ENCODE data around the gene PTS.

DNA sequence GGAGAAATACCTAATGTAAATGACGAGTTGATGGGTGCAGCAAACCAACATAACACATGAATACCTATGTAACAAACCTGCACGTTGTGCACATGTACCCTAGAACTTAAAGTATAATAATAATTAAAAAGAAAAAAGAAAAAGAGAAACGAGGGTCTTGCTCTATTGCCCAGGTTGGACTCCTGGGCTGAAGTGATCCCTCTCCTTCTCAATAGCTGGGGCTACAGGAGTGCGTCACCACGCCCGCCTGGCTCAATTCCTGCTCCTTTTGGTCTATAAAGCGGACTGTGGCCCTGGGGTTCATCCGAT lies 521 bp upstream of the PTS start:
- TF ChIP-seq, protein P1, sequence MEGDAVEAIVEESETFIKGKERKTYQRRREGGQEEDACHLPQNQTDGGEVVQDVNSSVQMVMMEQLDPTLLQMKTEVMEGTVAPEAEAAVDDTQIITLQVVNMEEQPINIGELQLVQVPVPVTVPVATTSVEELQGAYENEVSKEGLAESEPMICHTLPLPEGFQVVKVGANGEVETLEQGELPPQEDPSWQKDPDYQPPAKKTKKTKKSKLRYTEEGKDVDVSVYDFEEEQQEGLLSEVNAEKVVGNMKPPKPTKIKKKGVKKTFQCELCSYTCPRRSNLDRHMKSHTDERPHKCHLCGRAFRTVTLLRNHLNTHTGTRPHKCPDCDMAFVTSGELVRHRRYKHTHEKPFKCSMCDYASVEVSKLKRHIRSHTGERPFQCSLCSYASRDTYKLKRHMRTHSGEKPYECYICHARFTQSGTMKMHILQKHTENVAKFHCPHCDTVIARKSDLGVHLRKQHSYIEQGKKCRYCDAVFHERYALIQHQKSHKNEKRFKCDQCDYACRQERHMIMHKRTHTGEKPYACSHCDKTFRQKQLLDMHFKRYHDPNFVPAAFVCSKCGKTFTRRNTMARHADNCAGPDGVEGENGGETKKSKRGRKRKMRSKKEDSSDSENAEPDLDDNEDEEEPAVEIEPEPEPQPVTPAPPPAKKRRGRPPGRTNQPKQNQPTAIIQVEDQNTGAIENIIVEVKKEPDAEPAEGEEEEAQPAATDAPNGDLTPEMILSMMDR (IDR thresholded peaks at IDR 0.05; ENCODE audit: poor library complexity, severe bottlenecking): no peak
- TF ChIP-seq, protein P2, sequence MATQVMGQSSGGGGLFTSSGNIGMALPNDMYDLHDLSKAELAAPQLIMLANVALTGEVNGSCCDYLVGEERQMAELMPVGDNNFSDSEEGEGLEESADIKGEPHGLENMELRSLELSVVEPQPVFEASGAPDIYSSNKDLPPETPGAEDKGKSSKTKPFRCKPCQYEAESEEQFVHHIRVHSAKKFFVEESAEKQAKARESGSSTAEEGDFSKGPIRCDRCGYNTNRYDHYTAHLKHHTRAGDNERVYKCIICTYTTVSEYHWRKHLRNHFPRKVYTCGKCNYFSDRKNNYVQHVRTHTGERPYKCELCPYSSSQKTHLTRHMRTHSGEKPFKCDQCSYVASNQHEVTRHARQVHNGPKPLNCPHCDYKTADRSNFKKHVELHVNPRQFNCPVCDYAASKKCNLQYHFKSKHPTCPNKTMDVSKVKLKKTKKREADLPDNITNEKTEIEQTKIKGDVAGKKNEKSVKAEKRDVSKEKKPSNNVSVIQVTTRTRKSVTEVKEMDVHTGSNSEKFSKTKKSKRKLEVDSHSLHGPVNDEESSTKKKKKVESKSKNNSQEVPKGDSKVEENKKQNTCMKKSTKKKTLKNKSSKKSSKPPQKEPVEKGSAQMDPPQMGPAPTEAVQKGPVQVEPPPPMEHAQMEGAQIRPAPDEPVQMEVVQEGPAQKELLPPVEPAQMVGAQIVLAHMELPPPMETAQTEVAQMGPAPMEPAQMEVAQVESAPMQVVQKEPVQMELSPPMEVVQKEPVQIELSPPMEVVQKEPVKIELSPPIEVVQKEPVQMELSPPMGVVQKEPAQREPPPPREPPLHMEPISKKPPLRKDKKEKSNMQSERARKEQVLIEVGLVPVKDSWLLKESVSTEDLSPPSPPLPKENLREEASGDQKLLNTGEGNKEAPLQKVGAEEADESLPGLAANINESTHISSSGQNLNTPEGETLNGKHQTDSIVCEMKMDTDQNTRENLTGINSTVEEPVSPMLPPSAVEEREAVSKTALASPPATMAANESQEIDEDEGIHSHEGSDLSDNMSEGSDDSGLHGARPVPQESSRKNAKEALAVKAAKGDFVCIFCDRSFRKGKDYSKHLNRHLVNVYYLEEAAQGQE (IDR thresholded peaks at IDR 0.05; ENCODE audit: borderline replicate concordance): no peak
- TF ChIP-seq POLR2AphosphoS5 (IDR thresholded peaks at IDR 0.05) (no peak), RAD21 (conservative IDR thresholded peaks at IDR 0.05) (no peak), EP300 (conservative IDR thresholded peaks at IDR 0.05; ENCODE audit: poor library complexity, severe bottlenecking) (no peak), EZH2 (IDR thresholded peaks at IDR 0.05; ENCODE audit: borderline replicate concordance, insufficient read depth, low read length, poor library complexity, severe bottlenecking) (no peak), SMC3 (conservative IDR thresholded peaks at IDR 0.05; ENCODE audit: poor library complexity) (no peak)
